NCI-H2227 treated with DMSO at 0.1 percent for 48 hours (cell line): ENCODE data around the gene CD84.
"Not testable (repeated sequence)": the region's sequence is repeated elsewhere in the genome, so short reads cannot be mapped to it uniquely, and the experiment has no call there.

Experiments used
- DNase-seq: peaks from one replicate; lab custom pipeline; 2025; lab: John Stamatoyannopoulos, UW

CD84 gene, protein sequence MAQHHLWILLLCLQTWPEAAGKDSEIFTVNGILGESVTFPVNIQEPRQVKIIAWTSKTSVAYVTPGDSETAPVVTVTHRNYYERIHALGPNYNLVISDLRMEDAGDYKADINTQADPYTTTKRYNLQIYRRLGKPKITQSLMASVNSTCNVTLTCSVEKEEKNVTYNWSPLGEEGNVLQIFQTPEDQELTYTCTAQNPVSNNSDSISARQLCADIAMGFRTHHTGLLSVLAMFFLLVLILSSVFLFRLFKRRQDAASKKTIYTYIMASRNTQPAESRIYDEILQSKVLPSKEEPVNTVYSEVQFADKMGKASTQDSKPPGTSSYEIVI

GRCh38 chr1:160579216-160579701 is at the start of gene CD84:
Gene CD84, minus strand, starts transcription at chr1:160579496. Its CDS starts 59 bp downstream, at chr1:160579437.
- DNase-seq, result no peak

DNA sequence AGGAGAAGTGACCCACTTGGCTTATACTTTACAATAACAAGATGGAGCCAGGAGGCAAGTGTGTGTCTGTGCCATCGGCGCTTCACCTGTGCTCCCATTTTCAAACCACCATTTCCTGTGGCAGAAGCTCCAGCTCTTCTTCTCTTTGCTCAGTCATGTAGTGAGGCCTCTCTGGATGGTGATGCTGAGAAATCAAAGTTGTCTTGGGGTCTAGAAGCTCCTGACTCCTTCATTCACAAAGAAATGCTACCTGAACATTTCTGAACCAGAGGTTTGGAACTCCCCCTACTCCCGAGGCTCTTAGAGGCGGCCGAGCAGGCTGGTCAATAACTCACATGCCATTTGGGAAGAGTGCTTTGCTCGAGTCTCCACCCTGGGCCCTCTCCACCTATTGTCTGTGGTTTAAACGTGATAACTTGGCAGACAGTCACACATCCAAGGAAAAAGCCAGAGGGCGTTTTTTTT is 49.5 kb upstream of the CD84 start:
- DNase-seq, result no peak

DNA sequence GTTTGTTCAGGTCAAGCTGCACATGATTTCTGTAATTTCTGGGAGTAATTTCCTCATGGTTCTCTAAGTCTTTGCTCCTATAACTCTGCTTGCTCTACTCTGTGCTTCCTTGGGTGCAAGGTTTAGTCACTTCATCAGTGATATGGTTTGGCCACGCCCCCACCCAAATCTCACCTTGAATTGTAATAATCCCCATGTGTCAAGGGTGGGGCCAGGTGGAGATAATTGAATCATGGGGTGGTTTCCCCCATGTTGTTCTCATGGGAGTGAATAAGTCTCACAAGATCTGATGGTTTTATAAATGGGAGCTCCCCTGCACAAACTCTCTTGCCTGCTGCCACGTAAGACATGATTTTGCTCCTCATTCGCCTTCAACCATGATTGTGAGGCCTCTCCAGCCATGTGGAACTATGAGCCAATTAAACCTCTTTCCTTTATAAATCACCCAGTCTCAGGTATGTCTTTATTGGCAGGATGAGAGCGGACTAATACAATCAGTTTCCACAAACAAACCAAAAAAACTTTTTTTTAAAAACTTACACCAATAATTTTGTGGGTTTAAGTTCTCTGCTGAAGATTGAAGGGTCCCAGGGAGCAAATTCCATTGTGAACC is 48.5 kb upstream of the CD84 start:
- DNase-seq, result not testable (repeated sequence)

DNA sequence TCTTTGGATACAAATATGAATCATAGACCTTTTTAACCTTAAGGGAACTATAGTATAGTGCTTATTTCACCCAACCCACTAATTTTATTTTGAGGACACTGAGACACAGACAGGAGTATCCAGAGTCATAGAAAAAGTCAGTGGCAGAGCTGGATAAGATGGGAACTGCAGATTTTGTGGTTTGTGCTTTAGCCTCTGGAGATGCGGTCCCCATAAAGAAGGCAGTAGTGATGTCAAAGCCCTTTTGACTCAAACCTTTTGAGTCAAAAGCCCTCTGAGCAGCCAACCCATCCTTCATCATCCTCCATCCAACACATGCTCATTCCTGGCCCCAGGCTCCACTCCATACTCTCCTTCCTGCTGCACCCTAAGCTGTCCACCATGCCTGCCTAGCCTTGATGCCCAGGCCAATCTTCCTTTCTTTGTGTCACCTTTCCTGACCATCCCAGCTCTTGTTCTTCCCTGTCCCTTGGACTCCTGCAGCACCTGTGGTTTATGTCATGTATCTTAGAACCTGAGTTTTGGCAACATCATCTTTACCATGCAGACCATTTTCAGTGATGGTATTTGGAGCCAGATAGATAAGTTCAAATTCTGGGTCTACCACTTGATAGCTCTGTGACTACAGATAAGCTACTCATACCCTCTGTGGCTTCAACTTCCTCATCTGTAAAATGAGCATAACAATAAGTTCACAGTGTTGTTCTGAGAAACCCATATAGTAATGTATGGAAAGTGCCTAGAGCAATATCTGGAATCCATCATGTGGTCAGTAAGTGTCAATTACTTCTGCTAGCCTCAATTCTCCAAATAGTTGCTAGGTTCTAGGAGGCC is 47.4 kb upstream of the CD84 start:
- no peak for DNase-seq

GRCh38 chr1:160625725-160626498 is 46.6 kb upstream of the CD84 start:
- no peak for DNase-seq

DNA sequence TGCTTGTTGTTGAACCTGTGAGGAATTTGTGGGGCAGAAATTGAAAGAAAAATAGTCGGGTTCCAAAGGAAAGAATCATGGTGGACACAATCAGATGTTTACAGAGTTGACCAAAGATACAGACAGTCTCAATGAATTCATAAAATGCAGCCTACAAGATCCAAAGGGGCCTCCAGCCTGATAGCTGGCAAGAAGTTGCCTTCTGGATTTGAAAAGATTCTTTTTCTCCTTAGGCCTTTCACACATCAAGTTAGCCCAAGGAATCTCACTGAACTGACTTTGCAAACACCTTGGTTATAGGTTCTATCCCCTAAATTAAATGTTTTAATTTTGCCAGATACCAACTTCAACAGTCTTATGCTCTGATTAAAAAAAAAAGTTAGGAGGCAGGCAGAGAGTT is 46.0 kb upstream of the CD84 start:
- no peak for DNase-seq

- no peak for DNase-seq
Observed at GRCh38 chr1:160624464-160624863, 45.2 kb upstream of the CD84 start.

- DNase-seq, result no peak
Observed at GRCh38 chr1:160623862-160624261, 44.6 kb upstream of the CD84 start.

GRCh38 chr1:160623227-160623633 is 43.9 kb upstream of the CD84 start:
- DNase-seq, result no peak

DNA sequence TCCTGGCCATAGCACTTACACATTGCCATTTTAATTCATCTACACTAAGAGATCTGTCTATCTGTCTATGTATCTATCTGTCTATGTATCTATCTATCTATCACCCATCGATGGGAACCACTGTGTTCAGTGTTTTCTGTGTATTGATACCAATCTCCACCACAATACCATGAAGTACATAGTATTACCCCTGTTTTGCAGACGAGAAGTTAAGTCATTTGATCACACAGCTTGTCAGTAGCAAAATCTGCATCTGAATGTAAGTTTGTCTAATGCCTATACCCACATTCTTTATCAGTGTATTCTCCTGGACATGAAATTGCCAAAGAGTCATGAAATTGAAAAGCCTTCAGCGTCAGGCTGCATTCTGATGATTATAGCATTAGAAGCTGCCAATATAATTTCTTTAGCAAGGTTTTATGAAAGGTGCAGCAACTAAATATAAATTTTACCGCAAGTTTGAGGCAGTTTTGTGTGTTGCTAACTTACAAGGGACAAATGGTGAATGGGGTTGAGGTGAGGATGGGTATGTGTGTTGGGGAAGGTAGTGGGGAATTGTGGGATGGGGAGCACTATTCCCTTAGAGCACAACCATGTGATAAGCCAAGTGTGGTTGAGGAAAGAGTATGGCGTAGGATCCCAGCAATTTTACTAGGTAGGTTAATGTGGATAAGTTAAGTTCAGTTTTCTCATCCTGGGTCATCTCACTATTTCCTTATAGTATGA is 43.4 kb upstream of the CD84 start:
- DNase-seq, result no peak

DNA sequence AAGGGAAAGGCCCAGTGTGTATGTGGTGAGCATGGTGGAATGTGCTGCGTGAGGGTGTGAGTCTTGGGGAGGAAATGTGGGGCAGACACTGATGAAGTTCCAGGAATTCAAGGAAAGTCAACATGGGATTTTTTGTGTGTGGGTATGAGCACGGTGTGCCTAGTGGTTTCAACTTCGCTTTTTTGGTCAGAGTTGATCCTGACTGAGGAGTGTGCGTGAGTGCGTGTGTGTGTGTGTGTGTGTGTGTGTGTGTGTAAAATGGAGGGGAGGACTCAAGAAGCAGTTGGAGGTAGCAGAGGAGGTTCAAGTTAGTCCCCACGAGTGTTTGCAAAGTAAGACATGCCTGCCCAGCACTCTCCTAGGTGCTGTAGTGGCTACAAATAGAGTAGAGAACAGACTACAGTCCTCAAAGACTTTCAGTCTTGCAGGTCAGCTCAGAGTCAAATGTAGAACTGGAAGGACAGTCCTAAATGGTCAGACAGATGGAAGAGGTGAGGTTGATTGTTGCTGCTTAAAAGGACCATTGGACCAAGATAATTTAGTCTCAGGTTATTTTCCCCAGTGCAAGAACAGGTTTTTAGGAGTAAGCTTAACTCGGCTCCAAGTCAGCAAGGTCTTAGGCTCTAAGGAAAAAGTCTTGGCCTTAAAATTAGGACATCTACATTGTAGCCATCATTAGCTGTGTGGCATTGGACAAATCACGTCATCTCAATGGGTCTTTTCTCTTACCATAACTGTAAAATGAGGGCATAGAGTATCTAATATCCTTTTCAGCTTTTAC is 42.5 kb upstream of the CD84 start:
- no peak for DNase-seq

- no peak for DNase-seq
Observed at GRCh38 chr1:160620942-160621632, 41.8 kb upstream of the CD84 start.

- DNase-seq, result no peak
Observed at GRCh38 chr1:160619742-160620277, 40.5 kb upstream of the CD84 start.

GRCh38 chr1:160618763-160619274 is 39.5 kb upstream of the CD84 start:
- DNase-seq, result no peak

DNA sequence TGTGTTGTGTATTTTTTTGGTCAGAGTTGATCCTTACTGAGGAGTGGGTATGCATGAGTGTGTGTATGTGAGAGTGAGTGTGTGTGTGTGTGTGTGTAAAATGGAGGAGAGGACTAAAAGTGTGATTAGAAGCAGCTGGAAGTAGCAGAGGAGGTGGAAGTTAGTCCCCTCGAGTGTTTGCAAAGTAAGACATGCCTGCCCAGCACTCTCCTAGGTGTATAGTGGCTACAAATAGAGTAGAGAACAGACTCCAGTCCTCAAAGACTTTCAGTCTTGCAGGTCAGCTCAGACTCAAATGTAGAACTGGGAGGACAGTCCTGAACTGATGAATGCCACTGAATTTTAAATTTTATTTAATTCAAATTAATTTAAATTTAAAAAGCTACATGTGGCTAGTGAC is 39.0 kb upstream of the CD84 start:
- DNase-seq, result no peak

- DNase-seq, result no peak
Observed at GRCh38 chr1:160615660-160616059, 36.4 kb upstream of the CD84 start.

- DNase-seq, result no peak
Observed at GRCh38 chr1:160614410-160614809, 35.1 kb upstream of the CD84 start.

GRCh38 chr1:160612613-160613218 is 33.4 kb upstream of the CD84 start:
- DNase-seq, result no peak
